ENCODE data around the gene ADGRB3.
A peak's percentile ranks its signal among the peaks of the same experiment; 100 is the strongest.

ADGRB3 gene

GRCh38 chr6:68634726-68635411, at the start of gene ADGRB3:
Gene ADGRB3 (plus strand): TSS chr6:68635282. CDS start chr6:68638676, 3,394 bp downstream.
- peak; percentile 30 for DNase-seq

- no peak for DNase-seq
These were observed 41.5 kb upstream of the ADGRB3 start for GRCh38 chr6:68593558-68593957.

GRCh38 chr6:68597642-68598041, 37.4 kb upstream of the ADGRB3 start:
- no peak for DNase-seq

DNA sequence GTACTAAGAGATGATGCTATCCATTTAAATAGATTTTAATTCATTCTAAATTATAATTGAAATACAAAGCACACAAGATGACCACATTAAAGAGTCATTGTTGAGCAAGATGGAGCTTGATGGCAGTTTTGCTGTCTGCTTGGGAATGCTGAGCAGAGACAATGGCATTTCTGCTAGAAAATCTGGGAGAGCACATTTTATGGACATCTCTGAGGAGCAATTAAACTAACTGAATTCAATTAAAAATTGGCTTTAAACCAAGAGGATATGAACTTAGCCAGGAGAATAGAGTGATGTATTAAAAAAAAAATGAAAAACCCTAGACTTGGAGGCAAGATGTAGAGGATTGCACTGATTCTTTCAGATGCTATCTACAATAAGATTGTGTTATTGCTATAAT, 19.1 kb upstream of the ADGRB3 start:
- DNase-seq: no peak

GRCh38 chr6:68625998-68626397, 9.1 kb upstream of the ADGRB3 start:
- no peak for DNase-seq

- DNase-seq: no peak
These were observed 6.9 kb upstream of the ADGRB3 start for GRCh38 chr6:68628161-68628560.

DNA sequence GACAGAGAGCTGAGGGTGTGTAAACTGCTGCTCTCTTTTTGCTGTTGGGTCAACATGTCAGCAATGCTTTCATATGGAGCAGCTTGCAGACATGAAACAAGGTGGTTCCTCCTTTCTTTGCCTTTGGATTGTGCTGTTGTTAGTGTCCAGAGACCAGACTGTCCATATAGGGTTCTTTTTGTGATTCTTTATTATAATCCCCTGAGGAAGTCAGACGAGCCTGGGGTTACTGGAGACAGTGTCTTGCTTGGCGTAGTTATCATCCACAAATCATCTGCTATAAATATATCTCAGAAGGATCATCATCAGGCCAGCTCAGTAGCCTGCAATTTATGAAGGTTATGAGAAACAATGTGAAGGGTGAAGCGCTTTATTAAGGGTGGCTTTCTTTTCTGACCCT, 2.3 kb upstream of the ADGRB3 start:
- no peak for DNase-seq

DNA sequence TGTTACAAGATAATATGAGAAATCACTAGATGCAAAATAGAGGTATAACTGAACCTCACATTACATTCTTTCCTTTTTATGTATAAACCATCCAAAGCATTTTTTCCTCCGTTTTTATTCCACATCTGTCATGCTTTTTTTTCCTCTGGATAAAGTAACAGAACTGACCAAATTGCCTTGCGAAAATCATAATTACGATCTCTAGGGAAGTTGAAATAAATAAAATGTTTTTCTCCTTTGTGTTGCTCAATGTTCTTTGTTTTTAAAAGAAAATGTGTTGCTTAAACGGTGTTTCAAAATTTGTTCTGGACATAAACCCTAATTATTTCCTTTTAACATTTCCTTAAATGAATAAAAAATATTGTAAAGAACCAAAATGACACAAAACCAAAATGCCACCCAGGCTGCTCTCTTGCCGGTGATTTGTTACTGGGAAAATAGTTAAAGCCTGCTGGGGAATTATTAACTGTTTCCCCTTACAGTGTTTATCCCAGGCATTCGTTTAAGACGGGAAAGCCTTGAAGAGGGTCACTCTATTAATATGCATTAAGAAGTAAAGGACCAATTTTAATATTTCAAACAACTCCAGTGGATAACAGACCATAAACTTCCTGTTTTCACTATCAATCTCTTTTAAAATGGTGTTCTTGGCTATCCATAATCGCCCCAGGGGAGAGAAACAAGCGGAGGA, 1.7 kb upstream of the ADGRB3 start:
- no peak for DNase-seq

- DNase-seq: no peak
These were observed 933 bp upstream of the ADGRB3 start for GRCh38 chr6:68633972-68634725.

- DNase-seq: no peak
These were observed 277 bp downstream of the ADGRB3 start for GRCh38 chr6:68635412-68635705.

DNA sequence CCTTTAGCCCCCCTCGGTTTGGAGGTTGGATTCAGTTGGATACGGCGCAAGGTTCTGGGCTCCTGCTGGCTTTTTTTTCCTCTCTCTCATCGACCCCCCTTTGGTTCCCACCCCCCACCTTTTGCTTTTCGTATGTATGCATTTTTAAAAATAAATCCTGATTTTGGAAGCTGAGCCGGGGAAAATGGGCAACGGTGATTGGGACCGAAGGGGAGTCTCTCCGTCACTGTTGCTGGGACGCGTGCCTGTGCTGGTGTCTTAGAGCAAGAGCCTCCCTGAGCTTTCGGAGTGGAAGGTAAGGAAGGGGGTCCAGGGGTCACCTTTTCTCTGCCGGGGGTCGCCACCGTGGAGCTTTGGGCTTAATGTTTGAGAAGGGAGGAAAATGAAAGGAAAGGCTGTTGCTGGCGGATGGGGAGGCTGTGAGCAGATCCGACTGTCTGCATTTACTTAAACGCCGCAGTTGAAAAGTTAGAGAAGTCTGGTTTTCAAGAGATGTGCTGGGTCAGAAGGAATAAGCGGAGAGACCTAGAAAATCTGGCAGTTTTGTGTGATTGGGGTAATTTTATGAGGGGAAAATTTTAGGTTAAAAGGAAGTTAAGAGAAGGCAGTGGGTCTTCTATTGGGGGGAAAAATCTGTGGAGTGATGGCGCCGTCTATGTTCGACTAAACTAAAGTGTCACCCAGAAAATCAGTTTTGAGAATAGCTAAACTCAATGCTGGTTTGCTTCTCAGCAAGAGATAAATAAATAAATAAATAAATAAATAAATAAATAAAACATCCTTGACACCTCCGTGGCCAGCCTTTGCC, 828 bp downstream of the ADGRB3 start:
- DNase-seq: no peak

DNA sequence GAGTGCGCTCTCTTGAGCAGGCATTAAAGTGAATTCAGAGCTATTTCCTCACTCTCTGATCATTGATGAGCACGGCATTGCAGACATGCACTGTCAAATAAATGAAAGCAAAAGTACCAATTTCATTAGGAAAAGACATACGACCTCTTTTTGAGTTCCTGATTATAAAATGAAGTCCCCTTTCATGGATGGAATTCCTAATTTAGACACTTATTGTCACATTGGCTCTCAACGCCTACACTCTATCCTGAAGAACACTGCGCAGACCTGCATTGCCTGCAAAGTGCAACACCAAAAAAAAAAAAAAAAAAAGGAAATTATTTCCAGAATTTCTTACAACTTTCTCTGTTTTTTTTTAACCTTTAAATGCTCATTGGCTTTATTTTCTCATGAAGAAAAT, 1.6 kb downstream of the ADGRB3 start:
- DNase-seq: no peak

DNA sequence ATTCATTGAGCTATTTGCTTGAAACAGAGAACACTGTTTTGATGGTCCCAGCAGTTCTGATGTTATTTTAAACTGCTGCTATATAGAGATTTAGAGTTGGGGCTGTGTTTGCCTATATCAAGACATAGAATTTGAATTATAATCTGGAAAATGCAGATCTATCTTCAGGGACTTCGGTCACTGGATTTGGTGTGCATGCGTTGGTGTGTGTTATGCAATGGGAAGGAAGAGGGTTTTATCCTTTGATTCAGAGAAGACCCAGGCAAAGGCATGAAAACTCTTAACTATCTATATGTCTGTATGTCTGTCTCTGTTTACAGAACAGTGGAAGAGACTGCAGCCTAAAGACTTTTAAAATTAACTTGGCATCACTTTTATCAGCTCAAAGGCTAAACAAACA, 2.0 kb downstream of the ADGRB3 start:
- no peak for DNase-seq

- DNase-seq: no peak
These were observed 2.7 kb downstream of the ADGRB3 start for GRCh38 chr6:68637782-68638181.

DNA sequence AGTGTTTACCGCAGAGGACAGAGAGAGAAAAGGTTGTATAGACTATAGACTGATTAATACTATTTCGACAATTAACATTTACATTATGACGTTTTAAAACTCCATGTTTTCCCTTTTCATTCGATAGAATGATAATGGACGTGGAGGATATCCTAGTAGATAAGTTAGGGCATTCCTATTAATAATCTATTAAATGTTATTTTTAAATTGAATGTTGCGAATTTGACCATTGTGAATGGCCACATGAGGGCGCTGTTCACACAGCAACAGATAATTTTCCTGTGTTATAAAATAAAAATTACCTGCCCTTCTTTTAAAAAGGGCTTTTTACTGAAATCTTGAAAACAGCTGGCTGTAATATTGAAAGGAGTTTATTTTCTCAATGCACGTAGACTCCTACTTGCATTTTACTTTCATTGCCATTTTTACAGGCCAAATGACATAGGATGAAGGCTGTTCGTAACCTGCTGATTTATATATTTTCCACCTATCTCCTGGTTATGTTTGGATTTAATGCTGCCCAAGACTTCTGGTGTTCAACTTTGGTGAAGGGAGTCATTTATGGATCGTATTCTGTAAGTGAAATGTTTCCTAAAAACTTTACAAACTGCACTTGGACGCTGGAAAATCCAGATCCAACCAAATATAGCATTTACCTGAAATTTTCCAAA, 3.3 kb downstream of the ADGRB3 start:
- DNase-seq: peak; percentile 15

GRCh38 chr6:68639211-68639610, 4.1 kb downstream of the ADGRB3 start:
- no peak for DNase-seq

DNA sequence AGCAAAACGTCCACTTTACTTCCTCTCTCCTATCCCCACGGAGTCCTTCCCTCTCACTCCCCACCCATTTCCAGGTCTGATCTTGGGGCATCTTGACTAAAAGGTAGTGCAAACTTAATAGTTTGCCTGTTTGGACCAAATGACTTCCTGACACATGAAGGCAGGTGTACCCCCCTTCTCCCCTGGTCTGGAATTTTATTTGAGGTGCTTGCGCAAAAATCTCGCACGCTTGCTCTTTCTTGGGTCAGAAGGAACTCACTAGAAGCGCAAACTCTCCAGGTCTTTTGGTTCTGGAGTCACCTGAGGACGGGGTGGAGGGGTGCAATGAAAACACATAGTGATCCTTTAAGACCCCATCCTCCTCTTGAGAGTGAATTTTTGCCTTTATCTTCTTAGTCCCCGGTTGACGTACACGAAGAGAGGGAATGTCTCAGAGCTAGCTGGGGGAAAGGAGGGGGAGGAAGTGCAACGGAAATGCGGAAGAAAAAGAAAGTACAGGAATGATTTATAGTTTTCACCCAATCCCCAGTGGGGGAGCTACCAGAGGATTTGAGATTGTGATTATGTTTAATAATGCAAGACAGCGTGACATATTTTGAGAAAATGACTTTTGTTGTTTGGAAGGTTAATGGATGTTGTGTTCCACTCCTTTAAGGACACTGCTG, 4.9 kb downstream of the ADGRB3 start:
- no peak for DNase-seq

- no peak for DNase-seq
These were observed 5.4 kb downstream of the ADGRB3 start for GRCh38 chr6:68640491-68640835.

- DNase-seq: no peak
These were observed 6.1 kb downstream of the ADGRB3 start for GRCh38 chr6:68641172-68641571.

DNA sequence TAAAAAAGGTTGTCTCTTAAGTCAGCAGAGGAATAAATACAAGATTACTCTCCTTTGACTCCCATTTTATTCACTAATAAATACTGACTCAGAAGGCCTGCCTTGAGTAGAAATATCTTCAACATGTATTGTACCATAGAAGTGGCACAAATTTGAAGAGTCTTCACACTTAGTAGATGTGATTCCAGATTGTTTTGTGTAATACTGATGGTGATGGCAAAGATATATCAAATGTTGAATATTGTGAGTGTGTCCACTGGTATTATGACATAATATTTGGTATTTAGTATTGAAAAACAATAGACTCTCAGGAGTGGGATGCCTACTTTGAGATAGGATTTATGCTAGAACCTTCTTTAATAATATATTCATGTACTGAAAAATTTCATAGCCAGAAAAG, 7.0 kb downstream of the ADGRB3 start:
- DNase-seq: no peak

- no peak for DNase-seq
These were observed 7.9 kb downstream of the ADGRB3 start for GRCh38 chr6:68642977-68643376.

- DNase-seq: no peak
These were observed 14.6 kb downstream of the ADGRB3 start for GRCh38 chr6:68649669-68650068.
